ENCODE measurements around the gene FOXP1. TPM values are rescaled to one million over a fixed set of nuclear protein-coding genes. Genes with fewer than 3 reads are reported as not detected.

Gene FOXP1
- total and polyA plus RNA-seq, 4 donors: 4.9 to 35.4 (median 32.0) TPM

GRCh38 chr3:71401695-71402231 is 181.8 kb downstream of the FOXP1 start:
- no peaks in the 10 kb centered on the region for H3K27me3 ChIP-seq (ENCODE audit: control insufficient read depth in 4 of 4, insufficient read depth in 4 of 4, low read length in 3 of 4)
- H3K27ac ChIP-seq (ENCODE audit: low read depth in 1 of 2, low read length in 2 of 2): no peak overlapping the region
- peaks cover 1 to 24% (median 23%) of the 10 kb centered on the region in 4 donors for H3K4me1 ChIP-seq (ENCODE audit: control insufficient read depth in 4 of 4, insufficient read depth in 4 of 4, low read length in 3 of 4)
- H3K9ac ChIP-seq (ENCODE audit: low read depth in 1 of 2, low read length in 2 of 2): no peak overlapping the region
- no peak for DNase-seq (ENCODE audit: low spot score)
- no peaks in the 10 kb centered on the region for H3K36me3 ChIP-seq (ENCODE audit: control insufficient read depth in 4 of 4, insufficient read depth in 3 of 4, low read depth in 1 of 4, low read length in 3 of 4)
- 82% methylated on average over 12 of the region's 12 CpGs for WGBS
- no peak overlapping the region for H3K4me3 ChIP-seq (ENCODE audit: low read depth in 1 of 3, low read length in 3 of 3)
- no peaks in the 10 kb centered on the region for H3K9me3 ChIP-seq (ENCODE audit: control insufficient read depth in 4 of 4, low read length in 3 of 4)
- TF ChIP-seq RAD21 (IDR thresholded peaks at IDR 0.05) (no peak), FOXA1 (IDR thresholded peaks at IDR 0.05) (no peak), CTCF (IDR thresholded peaks at IDR 0.05; ENCODE audit: low read depth, low read length, missing input control) (no peak), MAX (IDR thresholded peaks at IDR 0.05) (no peak), HNF4A (conservative IDR thresholded peaks at IDR 0.05) (no peak)

- WGBS: 26% methylated on average over 6 of the region's 6 CpGs
- TF ChIP-seq RXRA (IDR thresholded peaks at IDR 0.05): peak; percentile 66 to 70
- peak; percentile 62 for TF ChIP-seq HNF4G (IDR thresholded peaks at IDR 0.05)
- TF ChIP-seq YY1 (IDR thresholded peaks at IDR 0.05): peak; percentile 29
- peak; percentile 93 to 94 for TF ChIP-seq HNF4A (conservative IDR thresholded peaks at IDR 0.05)
- no peak for TF ChIP-seq RAD21 (IDR thresholded peaks at IDR 0.05)
- TF ChIP-seq JUND (IDR thresholded peaks at IDR 0.05): peak in 1 of 2 donors; percentile 50
- peak; percentile 16 for TF ChIP-seq ZBTB33 (IDR thresholded peaks at IDR 0.05)
- no peak for TF ChIP-seq NR2F2 (IDR thresholded peaks at IDR 0.05)
- no peak for TF ChIP-seq CTCF (IDR thresholded peaks at IDR 0.05; ENCODE audit: low read depth, low read length, missing input control)
- TF ChIP-seq TAF1 (conservative IDR thresholded peaks at IDR 0.05): no peak
- peak; percentile 37 for TF ChIP-seq MAX (IDR thresholded peaks at IDR 0.05)
- TF ChIP-seq EGR1 (IDR thresholded peaks at IDR 0.05; ENCODE audit: low read depth in 2 of 2): no peak
- H3K9ac ChIP-seq (ENCODE audit: low read depth in 1 of 2, low read length in 2 of 2): no peak overlapping the region
- no peak for DNase-seq (ENCODE audit: low spot score)
- H3K4me1 ChIP-seq (ENCODE audit: control insufficient read depth in 4 of 4, insufficient read depth in 4 of 4, low read length in 3 of 4): peaks cover 1 to 30% (median 28%) of the 10 kb centered on the region in 4 donors
- H3K27ac ChIP-seq (ENCODE audit: low read depth in 1 of 2, low read length in 2 of 2): peak overlapping the region; percentile 11 to 33
- H3K27me3 ChIP-seq (ENCODE audit: control insufficient read depth in 4 of 4, insufficient read depth in 4 of 4, low read length in 3 of 4): no peaks in the 10 kb centered on the region
- H3K36me3 ChIP-seq (ENCODE audit: control insufficient read depth in 4 of 4, insufficient read depth in 3 of 4, low read depth in 1 of 4, low read length in 3 of 4): no peaks in the 10 kb centered on the region
- no peaks in the 10 kb centered on the region for H3K9me3 ChIP-seq (ENCODE audit: control insufficient read depth in 4 of 4, low read length in 3 of 4)
- no peak overlapping the region for H3K4me3 ChIP-seq (ENCODE audit: low read depth in 1 of 3, low read length in 3 of 3)
These were observed 182.5 kb downstream of the FOXP1 start for GRCh38 chr3:71400986-71401451.
